ENCODE results near the gene RFX2. TPM values are rescaled to one million over a fixed set of nuclear protein-coding genes. Genes with fewer than 3 reads are reported as not detected.

Gene RFX2
- total and polyA plus RNA-seq, 4 donors, result 13.1 to 54.2 (median 20.0) TPM

DNA sequence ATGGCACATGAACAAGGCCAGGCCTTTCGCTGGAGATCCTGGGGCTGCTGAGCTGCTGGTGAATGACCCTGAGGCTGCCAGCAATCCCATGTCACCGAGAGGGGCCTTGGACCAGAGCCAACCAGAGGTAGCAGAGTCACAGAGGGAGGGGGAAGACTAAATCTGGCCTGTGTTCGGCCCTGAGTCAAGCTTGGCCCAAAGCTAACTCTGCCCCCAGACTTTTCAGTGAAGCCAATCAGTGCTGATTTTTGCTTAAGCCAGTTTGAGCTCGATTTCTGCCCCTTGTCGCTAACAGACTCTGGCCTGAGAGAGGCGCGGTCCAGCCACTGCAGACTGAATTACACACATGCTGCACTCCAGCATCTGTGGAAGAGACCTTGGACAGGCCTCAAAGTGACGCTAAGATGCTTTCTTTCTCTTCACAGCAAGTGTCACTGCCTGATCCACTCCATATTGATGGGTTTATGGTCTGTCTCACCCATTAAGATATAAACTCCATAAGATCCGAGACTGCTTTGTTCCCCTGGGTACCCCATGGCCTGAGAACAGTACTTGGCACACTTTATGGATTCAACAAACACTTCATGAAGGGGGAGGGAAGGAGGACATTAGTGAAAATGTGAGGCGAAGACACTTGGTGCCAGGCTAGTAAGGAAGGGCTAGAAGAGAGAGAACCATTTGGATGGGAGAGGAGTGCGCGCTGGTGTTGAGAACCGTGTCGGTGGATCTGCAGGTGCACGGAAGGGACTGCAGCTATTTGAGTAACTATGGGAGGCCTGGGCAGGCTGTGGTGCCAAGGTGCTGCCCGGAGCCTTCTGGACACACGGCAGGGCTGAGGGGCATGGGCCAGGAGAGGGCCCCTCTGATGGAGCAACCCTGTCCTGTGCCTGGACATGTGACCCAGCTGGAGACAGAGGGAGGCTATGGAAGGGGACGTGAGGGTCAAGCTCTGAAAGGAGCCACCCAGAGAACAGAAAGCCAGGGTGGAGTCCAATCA, 150.0 kb downstream of the RFX2 start:
- TF ChIP-seq CTCF (IDR thresholded peaks at IDR 0.05; ENCODE audit: control extremely low read depth, extremely low read depth), result no peak
- 61 to 75% methylated on average over 18 of the region's 18 CpGs for WGBS, 2 donors
- Histone ChIP-seq H3K36me3 (ENCODE audit: control insufficient read depth in 4 of 4, insufficient read depth in 4 of 4, low read length in 4 of 4) (peaks cover 0 to 5% (median 0%) of the 10 kb centered on the region in 4 donors), H3K4me1 (ENCODE audit: control insufficient read depth in 5 of 5, insufficient read depth in 5 of 5, low read length in 5 of 5) (peaks cover 26 to 65% (median 51%) of the 10 kb centered on the region in 5 donors), H3K27me3 (ENCODE audit: control insufficient read depth in 3 of 3, insufficient read depth in 3 of 3, low read length in 2 of 3) (no peaks in the 10 kb centered on the region), H3K4me3 (no peak overlapping the region), H3K27ac (ENCODE audit: low read depth in 1 of 2, low read length in 1 of 2) (peak overlapping the region; percentile 41 to 76), H3K9ac (ENCODE audit: insufficient read depth in 1 of 2, low read length in 2 of 2) (peak overlapping the region in 1 of 2 donors; percentile 57), H3K9me3 (ENCODE audit: control insufficient read depth in 4 of 4, insufficient read depth in 3 of 4, low read length in 3 of 4) (no peaks in the 10 kb centered on the region)
- DNase-seq (peak; percentile 55 to 83 (median 77)), ATAC-seq (ENCODE audit: insufficient read depth, low FRiP score) (no peak)

GRCh38 chr19:5959260-5960004, 150.9 kb downstream of the RFX2 start:
- Histone ChIP-seq H3K27ac (ENCODE audit: low read depth in 1 of 2, low read length in 1 of 2) (peak overlapping the region; percentile 4 to 76), H3K9me3 (ENCODE audit: control insufficient read depth in 4 of 4, insufficient read depth in 3 of 4, low read length in 3 of 4) (no peaks in the 10 kb centered on the region), H3K4me3 (no peak overlapping the region), H3K4me1 (ENCODE audit: control insufficient read depth in 5 of 5, insufficient read depth in 5 of 5, low read length in 5 of 5) (peaks cover 26 to 70% (median 54%) of the 10 kb centered on the region in 5 donors), H3K9ac (ENCODE audit: insufficient read depth in 1 of 2, low read length in 2 of 2) (peak overlapping the region in 1 of 2 donors; percentile 57), H3K27me3 (ENCODE audit: control insufficient read depth in 3 of 3, insufficient read depth in 3 of 3, low read length in 2 of 3) (no peaks in the 10 kb centered on the region), H3K36me3 (ENCODE audit: control insufficient read depth in 4 of 4, insufficient read depth in 4 of 4, low read length in 4 of 4) (peaks cover 0 to 5% (median 0%) of the 10 kb centered on the region in 4 donors)
- ATAC-seq (ENCODE audit: insufficient read depth, low FRiP score), result no peak
- DNase-seq, result no peak
- TF ChIP-seq CTCF (IDR thresholded peaks at IDR 0.05; ENCODE audit: control extremely low read depth, extremely low read depth), result no peak
- 80 to 91% methylated on average over 14 of the region's 14 CpGs for WGBS, 2 donors

GRCh38 chr19:5958851-5959122, 151.5 kb downstream of the RFX2 start:
- H3K27ac ChIP-seq (ENCODE audit: low read depth in 1 of 2, low read length in 1 of 2), result peak overlapping the region in 1 of 2 donors; percentile 3
- ATAC-seq (ENCODE audit: insufficient read depth, low FRiP score), result no peak
- no peak overlapping the region for H3K9ac ChIP-seq (ENCODE audit: insufficient read depth in 1 of 2, low read length in 2 of 2)
- no peaks in the 10 kb centered on the region for H3K27me3 ChIP-seq (ENCODE audit: control insufficient read depth in 3 of 3, insufficient read depth in 3 of 3, low read length in 2 of 3)
- peaks cover 33 to 77% (median 57%) of the 10 kb centered on the region in 5 donors for H3K4me1 ChIP-seq (ENCODE audit: control insufficient read depth in 5 of 5, insufficient read depth in 5 of 5, low read length in 5 of 5)
- WGBS, 2 donors, result 91 to 93% methylated on average over 10 of the region's 10 CpGs
- H3K9me3 ChIP-seq (ENCODE audit: control insufficient read depth in 4 of 4, insufficient read depth in 3 of 4, low read length in 3 of 4), result no peaks in the 10 kb centered on the region
- DNase-seq, result no peak
- TF ChIP-seq CTCF (IDR thresholded peaks at IDR 0.05; ENCODE audit: control extremely low read depth, extremely low read depth), result no peak
- H3K4me3 ChIP-seq, result no peak overlapping the region
- peaks cover 0 to 5% (median 0%) of the 10 kb centered on the region in 4 donors for H3K36me3 ChIP-seq (ENCODE audit: control insufficient read depth in 4 of 4, insufficient read depth in 4 of 4, low read length in 4 of 4)
